HPDE6-E6E7 (cell line): Measurements from ENCODE around the gene MCOLN2.
A peak's percentile ranks its signal among the peaks of the same experiment; 100 is the strongest.
"Not testable (repeated sequence)": the region's sequence is repeated elsewhere in the genome, so short reads cannot be mapped to it uniquely, and the experiment has no call there.

Experiments used
- DNase-seq: peaks from one replicate; pipeline ENCODE4 v3.0.0; 2011; ENCODE audit warnings: missing footprints; ENCODE audit errors: extremely low spot score

MCOLN2 gene

DNA sequence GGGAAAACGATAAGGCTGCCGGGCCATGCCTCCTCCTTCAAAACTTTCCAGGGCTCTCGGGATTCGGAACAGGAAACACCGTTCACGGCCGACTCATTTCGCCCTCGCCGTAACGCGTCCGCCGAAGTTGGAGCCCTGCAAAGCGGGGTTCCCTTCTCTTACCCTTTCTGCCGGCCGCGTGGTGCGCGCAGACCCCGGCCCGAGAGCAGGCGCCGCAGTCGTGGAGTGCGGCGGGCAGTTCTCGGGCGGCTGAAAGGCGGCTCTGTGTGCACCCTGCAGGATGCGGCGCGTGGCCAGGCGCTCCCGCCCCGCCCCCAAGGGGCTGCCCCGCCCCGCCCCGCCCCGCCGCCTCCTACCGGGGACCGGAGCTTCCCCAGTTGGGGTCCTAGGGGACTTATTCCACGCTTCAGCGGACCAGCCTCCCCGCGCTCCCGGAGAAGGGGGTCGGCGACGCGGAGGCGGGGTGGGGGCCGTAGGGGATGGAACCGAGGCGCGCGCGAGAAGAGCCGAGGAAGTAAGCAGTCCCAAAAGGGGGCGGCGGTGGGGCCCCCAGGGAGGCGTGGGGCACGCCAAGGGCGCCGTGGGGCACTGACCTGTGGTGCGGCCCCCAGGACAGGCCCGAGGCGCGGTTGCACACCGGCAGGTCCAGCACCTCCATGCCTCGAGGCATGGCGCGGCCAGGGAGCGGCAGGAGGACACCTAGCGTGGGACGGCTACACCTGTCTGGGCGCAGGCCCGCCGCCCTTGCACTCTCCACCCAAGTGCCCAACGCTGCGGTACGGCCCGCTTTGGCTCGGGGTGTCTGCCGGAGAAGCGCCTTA is at the start of gene MCOLN2:
Gene MCOLN2, minus strand, starts transcription at position 268 of the 821 bp plus-strand sequence. Its CDS starts 241 bp downstream, at position 27.
- DNase-seq: peak; percentile 34

DNA sequence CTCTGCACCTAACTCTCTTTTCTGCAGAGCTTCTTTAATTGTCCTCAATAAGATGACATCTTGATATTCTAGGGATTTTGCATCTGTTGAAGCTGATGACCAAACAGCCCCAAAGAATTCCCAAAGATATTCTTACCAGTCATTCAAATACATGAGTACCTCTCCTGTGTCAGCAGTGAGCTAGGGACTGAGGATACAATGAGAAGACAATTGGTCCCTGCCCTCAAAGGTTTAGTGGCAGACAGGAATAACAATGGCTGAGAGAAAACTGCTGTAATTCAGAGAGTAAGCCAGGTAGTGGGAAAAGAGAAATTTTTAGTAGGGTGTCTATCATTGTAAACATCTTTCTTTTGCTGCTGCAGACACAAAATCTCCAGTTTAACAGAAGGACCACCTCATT is 45.5 kb upstream of the MCOLN2 start:
- no peak for DNase-seq

DNA sequence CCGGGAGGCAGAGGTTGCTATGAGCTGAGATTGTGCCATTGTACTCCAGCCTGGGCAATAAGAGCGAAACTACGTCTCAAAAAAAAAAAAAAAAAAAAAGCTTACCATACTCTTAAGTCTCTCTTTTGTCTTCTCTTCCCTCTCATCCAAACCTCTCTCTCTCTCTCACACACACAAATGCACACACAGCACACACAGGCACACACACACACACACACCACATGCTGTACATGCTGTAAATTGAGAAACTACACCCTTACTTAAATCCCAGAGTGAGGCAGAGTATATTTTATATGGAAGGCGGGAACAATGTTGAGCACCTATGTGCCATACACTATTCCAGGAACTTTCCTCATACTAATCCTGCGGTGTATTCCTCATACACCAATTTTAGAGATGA is 44.9 kb upstream of the MCOLN2 start:
- no peak for DNase-seq

DNA sequence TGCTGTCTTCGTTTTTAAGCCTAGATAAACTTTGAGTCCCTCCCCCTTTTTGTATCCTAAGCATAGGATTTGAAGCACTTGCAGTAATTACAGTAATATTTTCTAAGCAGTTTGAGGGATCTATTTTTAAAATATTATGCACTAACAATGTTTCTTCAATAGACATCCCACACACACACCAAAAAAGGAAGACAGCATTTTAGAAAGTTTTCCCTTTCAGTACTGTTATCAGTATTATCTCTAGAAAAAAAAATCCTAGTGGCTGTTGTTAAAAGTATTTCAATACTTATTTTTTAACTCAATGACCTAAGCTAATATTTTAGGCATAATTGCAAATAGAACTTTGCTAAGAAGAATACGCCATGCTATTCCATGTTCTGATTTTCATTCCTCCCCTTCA is 36.3 kb upstream of the MCOLN2 start:
- DNase-seq: no peak

DNA sequence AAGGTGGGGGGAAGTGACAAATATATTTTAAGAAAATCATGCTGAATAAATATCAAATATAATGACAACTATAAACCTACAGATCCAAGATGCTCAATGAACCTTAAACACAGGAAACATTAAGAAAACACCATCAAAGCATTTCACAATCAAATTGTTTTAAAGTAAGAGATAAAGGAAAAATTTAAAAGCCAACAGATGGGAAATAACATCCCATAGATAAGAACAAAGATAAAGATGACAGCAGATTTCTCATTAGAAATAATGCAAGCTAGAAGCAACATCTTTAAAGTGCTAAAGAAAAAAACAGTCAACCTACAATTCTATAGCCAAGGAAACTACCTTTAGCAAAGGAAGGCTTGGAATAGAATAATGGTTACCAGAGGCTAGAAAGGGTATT is 33.6 kb upstream of the MCOLN2 start:
- no peak for DNase-seq

DNA sequence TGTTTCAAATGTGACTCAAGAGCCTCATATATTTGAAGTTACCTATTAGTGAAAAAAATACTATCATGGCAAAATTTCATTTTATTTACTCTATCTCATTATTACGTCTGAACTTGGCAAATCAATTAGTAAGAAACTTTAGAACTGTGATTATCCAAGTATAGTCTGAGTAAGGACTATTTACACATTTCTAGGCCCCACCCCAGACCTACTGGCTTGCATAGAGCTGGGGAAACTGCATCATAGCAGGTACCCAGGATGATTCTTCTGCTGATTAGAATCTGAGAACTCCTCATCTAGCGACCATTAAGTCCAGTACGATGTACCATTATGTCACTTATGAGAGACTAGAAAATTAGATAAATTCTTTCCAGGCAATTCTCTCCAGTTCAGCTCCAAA is 31.2 kb upstream of the MCOLN2 start:
- no peak for DNase-seq

DNA sequence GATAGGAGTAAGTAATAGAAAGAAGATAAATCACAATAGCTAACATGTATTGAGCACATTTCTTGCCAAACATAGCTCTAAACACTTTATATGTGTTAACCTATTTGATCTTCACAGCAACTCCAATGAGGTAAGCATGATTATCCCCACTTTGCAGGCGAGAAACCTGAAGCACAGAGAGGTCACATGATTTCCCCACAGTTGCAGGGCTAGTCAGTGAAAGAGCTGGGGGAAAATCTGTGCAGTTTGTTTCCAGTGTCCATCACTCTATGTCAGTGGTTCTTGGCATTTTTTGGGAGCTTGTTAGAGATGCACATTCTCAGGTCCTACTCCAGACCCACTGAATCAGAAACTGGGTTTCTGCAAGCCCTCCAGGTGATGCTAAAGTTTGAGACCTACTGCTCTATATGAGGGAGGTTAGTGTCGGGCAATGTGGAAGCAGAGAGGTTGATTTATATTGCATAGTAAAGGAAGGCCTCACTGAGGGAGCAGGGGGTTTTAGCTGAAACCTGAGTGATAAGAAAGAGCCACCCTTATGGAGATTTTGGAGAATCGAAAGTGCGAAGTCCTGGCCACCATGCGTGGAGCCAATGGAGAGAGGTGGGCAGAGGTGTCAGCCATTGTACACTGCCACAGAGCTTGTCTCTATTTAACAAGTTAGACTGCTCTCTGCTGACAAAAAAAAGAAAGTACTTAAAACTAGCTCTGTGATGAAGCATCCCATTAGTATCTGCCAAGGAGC is 30.5 kb upstream of the MCOLN2 start:
- DNase-seq: no peak

DNA sequence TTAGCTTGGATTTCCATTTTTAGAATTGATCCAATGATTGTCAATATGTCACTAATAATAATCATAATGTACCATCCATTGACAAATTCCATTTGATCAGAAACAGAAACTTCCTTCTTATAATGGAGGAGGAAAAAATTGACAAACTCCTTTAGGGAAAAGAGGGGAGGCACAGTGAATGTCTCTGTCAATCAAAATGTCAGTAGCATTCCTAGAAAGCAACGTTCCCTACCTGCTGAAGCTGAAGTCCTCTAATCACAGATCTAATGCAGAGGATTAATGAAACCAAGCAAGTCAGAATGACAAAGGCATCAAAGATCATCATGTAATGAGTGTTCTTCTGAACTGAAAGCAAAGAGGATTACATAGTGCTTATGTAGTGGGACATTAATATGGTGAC is 29.0 kb upstream of the MCOLN2 start:
- DNase-seq: no peak

DNA sequence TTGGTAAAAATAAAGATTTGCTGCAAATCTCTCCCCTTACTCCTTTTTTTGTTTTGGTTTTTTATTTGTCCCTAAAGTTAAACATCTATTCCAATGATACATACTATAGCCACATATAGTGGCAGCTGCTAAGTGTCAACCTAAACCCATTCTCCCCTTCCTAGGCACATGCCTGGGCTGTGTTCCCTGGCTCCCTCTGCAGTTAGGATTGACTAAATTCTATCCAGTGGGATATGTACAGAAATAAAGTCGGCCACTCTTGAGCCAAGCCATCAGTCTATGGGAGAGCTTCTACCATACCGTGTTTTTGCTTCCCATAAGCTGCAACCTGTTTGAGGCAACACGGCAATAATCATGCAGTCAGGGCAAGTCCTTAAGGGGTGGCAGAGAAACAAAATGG is 27.8 kb upstream of the MCOLN2 start:
- DNase-seq: no peak

DNA sequence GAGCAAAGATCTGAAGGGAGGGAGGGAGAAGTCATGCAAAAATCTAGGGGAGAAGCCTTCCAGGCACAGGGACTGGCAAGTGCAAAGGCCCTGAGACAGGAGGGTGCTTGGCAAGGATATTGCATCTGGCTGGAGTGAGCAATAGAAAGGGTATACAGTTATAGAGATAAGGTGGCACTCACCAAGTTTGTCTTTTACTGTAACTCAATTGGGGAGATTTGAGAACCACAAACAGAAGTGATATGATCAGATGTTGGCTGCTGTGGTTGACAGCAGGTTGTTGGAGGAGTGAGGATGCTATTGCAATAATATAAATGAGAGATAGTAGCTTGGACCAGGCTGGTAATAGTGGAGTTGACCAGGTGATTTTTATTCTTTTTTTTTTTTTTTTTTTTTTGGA is 25.8 kb upstream of the MCOLN2 start:
- DNase-seq: no peak

DNA sequence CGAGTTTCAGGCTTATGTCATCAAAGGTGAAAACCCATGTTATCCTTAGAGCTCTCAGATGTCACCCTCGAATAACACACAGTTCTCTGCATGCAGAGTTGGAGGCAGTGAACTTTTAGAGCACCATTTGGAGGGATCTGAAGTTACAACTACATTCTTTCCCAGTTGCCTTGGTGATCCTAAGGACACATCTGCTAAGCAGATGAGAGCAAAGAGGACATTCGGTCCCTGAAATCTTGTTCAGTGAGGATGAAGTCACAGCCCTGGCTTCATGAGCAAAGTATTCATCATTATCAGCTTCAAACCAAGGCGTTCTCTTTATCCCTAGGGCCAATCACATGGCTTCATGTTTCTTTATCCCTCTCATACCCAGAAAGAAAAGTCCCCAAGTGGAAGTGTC is 23.1 kb upstream of the MCOLN2 start:
- DNase-seq: no peak

DNA sequence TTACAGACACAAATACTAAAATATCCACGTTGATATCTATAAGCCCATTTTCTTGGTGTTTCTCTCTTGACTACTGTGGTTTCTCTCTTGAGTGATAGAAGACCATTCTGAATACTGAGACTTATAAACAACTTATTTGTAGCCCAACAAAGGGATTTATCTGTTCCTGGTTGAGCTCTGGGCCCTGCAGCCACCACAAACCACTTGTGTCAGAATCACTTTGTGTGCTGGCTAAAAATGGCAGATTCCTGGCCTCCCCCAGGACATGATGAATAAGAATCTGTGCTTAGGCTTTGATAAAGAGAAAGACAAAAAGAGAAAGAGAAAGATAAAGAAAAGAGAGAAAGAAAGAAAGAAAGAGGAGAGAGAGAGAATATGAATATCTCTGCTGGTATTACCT is 18.9 kb upstream of the MCOLN2 start:
- DNase-seq: no peak

DNA sequence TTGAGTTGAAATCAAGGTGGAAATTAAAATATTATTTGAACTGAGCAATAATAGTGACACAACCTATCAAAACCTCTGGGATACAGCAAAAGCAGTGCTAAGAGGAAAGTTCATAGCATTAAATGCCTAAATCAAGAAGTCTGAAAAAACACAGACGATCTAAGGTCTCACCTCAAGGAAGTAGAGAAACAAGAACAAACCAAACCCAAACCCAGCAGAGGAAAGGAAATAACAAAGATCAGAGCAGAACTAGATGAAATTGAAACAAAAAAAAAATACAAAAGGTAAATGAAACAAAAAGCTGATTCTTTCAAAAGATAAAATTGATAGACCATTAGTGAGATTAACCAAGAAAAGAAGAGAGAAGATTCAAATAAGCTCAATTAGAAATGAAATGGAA is 8.7 kb upstream of the MCOLN2 start:
- not testable (repeated sequence) for DNase-seq

DNA sequence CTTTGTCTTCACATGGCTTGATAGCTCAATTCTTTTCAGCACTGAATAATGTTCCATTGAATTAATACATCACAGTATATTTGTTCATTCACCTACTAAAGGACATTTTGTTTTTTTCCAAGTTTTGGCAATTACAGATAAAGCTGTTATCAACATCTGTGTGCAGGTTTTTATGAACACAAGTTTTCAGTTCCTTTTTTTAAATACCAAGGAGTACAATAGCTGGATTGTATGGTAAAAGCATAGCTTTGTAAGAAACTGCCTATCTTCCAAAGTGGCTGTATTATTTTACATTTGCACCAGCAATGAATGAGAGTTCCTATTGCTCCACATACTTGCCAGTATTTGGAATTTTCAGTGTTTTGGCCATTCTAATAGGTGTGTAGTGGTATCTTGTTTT is 4.8 kb upstream of the MCOLN2 start:
- DNase-seq: no peak

DNA sequence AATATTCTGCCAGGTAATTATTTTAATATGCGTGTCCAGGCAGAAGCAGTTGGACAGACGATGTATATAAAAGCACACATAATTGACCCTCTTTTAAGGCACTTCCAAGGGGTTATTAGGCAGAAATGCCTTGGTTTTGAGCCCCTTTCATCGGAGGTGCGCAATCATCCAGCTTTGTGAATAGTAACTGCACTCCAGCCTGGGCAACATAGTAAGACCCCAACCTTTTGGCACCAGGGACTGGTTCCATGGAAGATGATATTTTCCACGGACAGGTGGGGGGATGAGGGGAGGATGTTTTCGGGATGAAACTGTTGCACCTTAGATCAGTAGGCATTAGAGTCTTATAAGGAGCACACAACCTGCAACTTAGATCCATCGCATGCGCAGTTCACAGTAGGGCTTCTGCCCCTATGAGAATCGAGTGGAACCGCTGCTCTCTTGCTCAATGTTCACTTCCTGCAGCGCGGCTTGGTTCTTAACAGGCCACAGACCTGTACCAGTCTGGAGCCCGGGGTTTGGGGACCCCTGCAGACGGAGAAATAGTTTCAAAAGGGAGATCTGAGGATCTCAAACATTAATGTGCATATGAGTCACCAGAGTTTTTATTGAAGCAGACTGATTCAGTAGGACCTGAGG is 1.8 kb upstream of the MCOLN2 start:
- DNase-seq: no peak

DNA sequence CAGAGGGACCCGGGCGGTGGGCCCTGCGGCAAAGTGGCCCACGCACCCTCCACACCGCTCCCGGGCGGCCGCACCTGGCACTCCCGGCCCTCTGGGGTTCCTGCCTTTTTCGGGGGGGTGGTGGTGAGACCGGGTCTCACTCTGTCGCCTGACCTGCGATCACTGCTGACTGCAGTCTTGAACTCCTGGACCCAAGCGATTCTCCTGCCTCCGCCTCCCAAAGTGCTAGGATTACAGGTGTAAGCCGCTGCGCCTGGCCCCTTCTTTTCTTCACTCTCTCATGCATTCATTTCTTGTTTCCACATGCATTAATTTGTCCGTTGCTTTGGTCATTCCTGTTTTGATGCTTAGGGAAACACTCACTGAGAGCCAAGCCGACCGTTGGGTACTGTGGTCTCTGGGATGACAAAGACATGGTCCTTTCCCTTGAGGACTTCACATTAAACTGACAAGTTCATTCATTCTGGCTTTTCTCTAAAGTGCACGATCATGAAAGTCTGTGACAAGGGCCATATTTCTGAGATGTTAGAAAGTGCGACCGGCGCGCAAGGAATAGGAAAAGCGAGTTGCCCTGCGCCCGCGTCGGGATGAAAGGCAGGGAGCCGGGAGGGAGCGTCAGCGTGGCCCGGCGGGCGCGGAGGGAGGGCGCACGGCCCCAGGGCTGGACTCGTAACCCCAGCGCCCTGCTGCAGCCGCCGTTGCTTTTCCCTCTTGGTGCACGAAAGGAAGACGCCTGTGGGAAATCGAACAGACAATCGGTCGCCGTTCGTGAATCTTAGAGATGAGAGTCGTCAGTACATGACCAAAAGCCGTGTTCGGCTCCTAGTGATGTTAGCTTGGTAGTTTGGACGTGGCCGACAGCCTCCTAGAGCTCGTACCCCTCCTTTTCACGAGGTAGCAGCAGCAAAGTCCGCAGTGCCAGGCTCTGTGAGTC is 1.0 kb upstream of the MCOLN2 start:
- no peak for DNase-seq

DNA sequence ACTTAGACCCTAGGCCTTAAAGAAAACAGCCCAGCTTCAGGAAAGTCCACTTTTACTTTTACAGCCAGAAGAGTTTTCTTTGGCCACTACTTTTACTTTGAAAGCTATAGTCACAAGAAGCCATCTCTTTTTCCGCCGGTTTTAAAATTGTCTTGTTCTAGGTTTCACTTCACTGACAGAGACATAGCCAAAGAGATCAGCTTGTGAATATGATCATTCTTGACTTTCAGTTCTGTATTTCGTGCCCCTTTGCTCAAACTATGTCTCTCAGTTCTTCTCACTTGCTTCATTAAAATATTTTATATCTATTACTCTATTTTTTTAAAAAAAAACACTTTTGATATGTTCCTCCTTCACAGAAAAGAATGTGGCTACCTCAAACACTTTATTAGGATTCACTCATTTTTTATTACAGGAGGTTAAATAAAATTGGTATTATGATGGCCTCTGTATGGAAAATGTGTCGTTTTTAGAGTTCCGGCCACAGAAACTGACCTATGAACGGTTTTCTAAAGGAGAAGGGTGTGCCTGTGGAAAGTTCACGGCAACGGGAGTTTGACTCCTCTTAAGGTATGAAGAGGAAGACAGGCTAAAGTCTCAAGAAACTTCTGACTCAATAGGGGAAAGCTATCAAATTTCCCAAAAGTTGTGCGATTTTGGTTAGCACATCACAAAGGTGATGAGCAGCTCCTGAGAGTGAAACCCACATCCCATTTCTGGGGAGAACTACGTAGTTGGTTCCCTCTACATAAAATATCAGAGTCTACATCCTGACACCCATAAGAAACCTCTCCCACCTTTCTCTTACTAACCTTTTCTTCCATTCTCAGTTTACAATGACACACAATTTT is 1.2 kb downstream of the MCOLN2 start:
- DNase-seq: no peak

DNA sequence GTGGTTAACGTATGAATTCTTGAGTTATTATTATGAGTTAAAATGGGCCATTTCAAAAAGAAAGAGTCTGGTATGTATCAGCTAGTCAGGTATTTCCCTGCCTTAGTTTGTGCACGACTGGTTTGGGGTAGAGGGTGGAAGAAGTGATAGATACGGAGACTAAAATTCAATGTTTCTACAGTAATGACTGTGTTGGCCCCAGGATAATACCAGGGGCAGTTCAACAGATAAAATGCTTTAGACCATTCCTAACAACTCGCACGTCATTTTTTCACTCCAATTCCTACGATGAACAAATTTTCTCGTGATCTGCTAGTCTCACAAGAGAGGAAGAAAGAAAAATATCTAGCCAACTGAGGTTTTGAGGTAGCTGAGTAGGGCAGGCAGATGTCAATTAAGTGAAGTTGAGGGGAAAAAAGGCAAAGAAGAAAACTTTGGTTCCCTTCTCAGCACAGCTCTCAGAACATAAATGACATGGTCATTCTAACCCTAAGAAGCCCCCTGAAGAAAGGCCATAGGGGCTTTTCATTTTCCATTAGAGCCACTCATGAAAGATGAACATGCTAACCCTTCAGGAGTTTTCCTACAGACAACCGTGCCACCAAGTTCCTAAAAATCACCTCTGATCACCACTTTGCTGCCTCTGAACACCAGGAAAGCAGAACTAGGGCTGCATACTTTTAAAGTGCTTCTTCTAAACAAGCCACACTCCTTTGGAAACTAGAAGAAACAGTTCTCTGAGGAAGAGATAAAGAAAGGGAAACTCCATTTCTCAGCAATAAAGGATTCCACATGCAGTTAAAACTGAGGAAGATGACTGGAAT is 5.6 kb downstream of the MCOLN2 start:
- DNase-seq: no peak

DNA sequence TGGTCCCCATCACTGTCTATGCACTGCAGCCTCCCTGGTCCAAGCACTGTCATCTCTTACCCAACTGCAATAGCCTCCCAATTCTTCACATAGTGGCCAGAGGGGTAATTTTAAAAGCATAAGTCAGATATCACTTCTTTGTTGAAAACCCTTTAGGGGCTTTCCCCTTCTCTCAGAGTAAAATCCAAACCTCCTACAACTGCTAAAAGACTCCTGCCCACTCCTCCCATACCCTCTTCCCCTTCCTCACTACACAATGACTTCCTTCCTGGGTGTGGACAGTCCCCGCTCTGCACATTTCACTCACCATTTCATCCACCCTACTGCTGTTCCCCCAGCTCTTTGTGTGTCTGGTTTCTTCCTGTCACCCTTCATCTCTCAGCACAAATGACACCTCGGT is 8.3 kb downstream of the MCOLN2 start:
- DNase-seq: no peak

DNA sequence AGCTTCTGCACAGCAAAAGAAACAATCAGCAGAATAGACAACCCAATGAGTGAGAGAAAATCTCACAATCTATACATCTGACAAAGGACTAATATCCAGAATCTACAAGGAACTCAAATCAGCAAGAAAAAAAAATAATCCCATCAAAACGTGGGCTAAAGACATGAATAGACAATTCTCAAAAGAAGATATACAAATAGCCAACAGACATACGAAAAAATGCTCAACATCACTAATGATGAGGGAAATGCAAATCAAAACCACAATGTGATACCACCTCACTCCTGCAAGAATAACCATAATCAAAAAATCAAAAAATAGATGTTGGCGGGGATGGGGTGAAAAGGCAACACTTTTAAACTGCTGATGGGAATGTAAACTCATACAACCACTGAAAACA is 10.4 kb downstream of the MCOLN2 start:
- DNase-seq: not testable (repeated sequence)
